ENCODE data around the gene PTPRK.

DNA sequence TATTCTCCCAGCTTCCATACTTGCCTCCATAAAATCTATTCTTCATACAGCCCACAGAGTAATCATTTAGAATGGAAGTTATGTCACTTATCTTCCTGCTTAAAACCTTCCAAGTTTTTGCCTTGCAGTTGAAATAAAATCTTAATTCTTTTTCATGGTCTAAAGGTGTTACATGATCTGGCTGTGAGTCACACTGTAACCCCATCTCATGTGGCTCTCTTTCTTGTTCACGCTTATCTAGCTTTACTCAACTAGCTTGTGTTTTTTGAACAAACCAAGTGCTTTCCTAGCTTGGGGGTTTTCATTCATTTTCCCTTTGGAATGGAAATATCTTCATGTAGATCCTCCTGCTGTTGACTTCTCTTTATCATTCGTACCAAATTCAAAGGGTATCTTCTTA lies 596.0 kb downstream of the PTPRK start:
- TF ChIP-seq, protein P1, sequence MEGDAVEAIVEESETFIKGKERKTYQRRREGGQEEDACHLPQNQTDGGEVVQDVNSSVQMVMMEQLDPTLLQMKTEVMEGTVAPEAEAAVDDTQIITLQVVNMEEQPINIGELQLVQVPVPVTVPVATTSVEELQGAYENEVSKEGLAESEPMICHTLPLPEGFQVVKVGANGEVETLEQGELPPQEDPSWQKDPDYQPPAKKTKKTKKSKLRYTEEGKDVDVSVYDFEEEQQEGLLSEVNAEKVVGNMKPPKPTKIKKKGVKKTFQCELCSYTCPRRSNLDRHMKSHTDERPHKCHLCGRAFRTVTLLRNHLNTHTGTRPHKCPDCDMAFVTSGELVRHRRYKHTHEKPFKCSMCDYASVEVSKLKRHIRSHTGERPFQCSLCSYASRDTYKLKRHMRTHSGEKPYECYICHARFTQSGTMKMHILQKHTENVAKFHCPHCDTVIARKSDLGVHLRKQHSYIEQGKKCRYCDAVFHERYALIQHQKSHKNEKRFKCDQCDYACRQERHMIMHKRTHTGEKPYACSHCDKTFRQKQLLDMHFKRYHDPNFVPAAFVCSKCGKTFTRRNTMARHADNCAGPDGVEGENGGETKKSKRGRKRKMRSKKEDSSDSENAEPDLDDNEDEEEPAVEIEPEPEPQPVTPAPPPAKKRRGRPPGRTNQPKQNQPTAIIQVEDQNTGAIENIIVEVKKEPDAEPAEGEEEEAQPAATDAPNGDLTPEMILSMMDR (IDR thresholded peaks at IDR 0.05), result no peak
- TF ChIP-seq POLR2A (IDR thresholded peaks at IDR 0.05), result no peak
